NB4 (cell line): ENCODE results near the gene HIVEP2.

ENCODE experiments used
- DNase-seq: peaks from one replicate; pipeline ENCODE4 v3.0.0; 2010; ENCODE audit warnings: low read depth
- H3K4me3 ChIP-seq: one replicate; pipeline ENCODE4 v1.5.1; 2011; ENCODE audit warnings: mild to moderate bottlenecking, low read depth, low read length, moderate library complexity
- MYC ChIP-seq: IDR thresholded peaks from 2 replicates; pipeline ENCODE4 v1.6.1; 2011; ENCODE audit warnings: low read depth, low read length
- POLR2A ChIP-seq: IDR thresholded peaks from 2 replicates; pipeline ENCODE4 v1.6.1; 2011; ENCODE audit warnings: mild to moderate bottlenecking; ENCODE audit not compliant: insufficient read length; ENCODE audit errors: extremely low read depth
- TF ChIP-seq, protein P1 (sequence below): IDR thresholded peaks from 2 replicates; pipeline ENCODE4 v1.6.1; 2011; ENCODE audit warnings: low read depth, low read length
- TF ChIP-seq, protein P2 (sequence below): IDR thresholded peaks from one replicate; pipeline ENCODE4 v1.5.1; 2012; ENCODE audit warnings: low read depth, low read length

Gene HIVEP2

DNA sequence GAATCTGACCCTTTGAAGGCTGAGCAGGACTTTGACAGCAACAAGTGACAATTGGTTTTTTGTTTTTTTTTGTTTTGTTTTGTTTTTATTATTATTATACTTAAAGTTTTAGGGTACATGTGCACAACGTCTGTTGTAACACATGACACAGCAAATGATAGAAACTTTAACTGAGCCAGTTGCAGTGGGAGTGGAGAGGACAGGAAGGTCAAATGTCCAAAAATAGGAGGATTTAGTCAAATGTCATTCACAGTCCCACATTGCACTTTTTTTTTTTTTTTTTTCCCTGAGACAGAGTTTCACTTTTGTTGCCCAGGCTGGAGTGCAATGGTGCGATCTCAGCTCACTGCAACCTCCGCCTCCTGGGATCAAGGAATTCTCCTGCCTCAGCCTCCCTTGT lies 223.0 kb downstream of the HIVEP2 start:
- DNase-seq: peak; percentile 61
- no peak for TF ChIP-seq MYC
- TF ChIP-seq, protein P1, sequence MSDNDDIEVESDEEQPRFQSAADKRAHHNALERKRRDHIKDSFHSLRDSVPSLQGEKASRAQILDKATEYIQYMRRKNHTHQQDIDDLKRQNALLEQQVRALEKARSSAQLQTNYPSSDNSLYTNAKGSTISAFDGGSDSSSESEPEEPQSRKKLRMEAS: no peak
- TF ChIP-seq, protein P2, sequence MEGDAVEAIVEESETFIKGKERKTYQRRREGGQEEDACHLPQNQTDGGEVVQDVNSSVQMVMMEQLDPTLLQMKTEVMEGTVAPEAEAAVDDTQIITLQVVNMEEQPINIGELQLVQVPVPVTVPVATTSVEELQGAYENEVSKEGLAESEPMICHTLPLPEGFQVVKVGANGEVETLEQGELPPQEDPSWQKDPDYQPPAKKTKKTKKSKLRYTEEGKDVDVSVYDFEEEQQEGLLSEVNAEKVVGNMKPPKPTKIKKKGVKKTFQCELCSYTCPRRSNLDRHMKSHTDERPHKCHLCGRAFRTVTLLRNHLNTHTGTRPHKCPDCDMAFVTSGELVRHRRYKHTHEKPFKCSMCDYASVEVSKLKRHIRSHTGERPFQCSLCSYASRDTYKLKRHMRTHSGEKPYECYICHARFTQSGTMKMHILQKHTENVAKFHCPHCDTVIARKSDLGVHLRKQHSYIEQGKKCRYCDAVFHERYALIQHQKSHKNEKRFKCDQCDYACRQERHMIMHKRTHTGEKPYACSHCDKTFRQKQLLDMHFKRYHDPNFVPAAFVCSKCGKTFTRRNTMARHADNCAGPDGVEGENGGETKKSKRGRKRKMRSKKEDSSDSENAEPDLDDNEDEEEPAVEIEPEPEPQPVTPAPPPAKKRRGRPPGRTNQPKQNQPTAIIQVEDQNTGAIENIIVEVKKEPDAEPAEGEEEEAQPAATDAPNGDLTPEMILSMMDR: no peak
- no peak for TF ChIP-seq POLR2A

DNA sequence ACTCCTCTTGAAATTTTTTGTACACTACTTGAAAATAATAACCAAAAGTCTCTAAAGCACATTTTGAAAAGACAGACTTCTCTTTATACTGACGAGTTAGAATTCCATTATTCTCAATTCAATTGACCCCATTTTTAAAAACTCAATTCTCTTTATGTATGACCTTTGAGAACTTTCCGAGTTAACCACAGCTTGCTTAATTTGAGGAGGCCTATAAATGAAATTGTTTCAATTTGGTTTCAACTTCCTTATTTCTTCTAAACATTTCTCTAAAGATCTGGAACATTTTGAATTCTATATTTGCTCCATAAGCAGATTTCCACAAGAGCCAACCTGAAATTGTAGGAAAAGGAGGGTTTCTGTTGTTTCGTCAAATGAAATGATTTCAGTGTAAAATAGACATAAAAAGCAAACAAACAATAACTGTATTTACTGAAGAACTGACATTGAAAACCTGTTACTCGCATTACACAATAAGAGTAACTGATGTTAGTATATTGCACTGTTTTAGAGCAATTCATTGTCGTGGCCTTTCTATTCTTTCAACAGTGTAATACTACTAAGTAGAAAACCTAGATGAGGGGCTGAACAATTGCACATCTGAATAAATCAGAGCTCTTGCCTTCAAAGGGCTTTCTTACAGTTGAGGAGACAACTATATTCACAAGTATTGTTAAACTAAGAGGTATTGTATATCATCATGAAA lies 223.6 kb downstream of the HIVEP2 start:
- DNase-seq: peak; percentile 69
- no peak overlapping the region for H3K4me3 ChIP-seq
- TF ChIP-seq, protein P2: no peak
- no peak for TF ChIP-seq POLR2A
- TF ChIP-seq, protein P1: no peak
- no peak for TF ChIP-seq MYC

More for the DNA sequence above, 223.0 kb downstream of the HIVEP2 start:
- no peak overlapping the region for H3K4me3 ChIP-seq

DNA sequence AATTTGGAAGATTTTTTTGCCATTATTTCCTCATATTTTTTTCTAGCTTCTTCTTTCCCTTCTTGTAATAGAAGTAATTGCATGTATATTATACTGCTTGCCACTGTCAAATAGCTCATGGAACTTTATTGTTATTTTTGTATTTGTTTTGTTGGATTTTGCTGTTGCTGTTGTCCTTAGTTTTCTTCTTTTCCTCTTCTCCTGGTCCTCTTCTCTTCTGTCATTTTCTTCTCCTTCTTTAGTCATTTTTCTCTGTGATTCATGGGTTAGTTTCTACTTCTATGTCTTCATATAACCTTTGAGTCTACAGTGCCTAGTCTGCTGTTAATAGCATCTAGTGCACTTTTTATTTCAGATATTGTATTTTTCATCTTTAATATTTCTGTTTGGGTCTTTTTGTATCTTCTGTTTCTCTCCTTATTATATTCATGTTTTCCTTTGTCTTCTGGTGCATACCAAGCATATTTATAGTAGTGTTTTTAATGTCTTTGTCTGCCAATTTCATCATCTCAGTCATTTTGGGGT lies 226.2 kb downstream of the HIVEP2 start:
- H3K4me3 ChIP-seq: no peak overlapping the region
- TF ChIP-seq, protein P1: no peak
- no peak for TF ChIP-seq POLR2A
- TF ChIP-seq, protein P2: no peak
- no peak for TF ChIP-seq MYC
- no peak for DNase-seq

DNA sequence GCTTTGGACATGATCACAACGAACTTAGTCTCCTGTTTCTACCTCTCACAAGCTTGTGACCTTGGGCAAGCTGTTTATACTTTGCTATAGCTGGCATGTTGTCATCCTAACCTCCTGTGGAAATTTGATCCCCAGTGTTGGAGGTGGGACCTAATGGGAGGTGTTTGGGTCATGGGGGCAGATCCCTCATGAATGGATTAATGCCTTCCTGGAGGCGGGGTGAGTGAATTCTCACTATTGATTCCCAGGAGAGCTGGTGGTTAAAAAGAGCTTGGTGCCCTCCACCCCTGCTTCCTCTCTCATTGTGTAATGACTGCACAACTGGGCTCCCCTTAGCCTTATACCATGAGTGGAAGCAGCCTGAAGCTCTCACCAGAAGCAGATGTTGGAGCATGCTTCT lies 228.9 kb downstream of the HIVEP2 start:
- TF ChIP-seq, protein P1: no peak
- TF ChIP-seq, protein P2: no peak
- TF ChIP-seq MYC (no peak), POLR2A (no peak)
- peak; percentile 91 for DNase-seq
- H3K4me3 ChIP-seq: no peak overlapping the region

DNA sequence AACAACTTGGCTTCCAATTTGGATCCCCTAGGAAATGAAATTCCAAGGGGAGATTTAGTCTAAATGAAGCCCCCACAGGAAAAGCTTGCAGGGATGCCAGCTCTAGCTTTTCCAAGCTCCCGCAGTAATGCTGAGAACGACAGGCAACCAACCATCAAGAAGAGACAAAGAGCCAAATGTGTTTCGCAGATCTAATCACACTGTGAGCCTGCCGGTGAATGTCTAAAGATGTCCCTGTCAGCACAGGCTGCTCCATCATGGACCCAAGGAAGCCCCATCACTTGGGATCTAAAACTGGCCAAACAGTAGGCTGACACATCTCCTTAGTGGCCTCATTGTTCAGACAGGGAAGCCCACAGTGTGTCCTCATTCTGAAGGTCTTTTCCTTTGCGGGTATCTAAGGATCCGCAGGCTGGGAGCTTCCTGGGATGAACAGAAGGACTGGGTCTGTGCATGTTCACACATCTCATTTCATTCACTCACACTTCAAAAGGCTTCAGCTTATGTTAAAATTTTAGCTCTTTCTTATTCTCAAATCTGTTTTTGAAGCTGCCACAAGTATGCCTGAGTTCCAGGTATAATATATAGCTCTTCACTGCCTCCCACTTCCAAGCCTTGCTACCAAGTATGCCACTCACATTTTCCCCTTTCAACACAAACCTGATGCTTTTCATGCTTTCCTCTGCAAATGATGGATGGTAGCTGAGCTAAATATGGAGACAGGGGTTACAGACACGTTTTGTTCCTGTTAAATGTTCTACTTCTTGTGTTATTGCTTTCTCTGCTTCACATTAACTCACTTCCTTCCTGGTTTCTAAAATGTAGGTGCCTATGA lies 229.8 kb downstream of the HIVEP2 start:
- peak; percentile 22 for DNase-seq
- TF ChIP-seq, protein P2: no peak
- TF ChIP-seq MYC (no peak), POLR2A (no peak)
- TF ChIP-seq, protein P1: no peak
- H3K4me3 ChIP-seq: no peak overlapping the region
